ENCODE measurements around the gene METTL21A.

METTL21A gene

DNA sequence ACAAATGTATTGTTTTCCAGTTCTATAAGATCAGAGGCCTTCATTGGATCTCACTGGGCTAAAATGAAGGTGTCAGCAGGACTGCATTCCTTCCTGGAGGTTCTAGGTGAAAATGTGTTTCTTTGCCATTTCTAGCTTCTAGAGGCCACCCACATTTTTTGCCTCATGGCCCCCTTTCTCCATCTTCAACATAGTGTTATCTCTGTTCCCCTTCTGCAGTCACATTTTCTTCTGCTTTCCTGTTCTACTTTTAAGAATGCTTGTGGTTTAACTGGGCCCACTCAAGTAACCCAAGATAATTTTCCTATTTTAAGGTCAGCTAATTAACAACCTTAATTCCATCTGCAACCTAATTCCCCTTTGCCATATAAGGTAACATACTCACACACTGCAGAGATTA is 36.1 kb downstream of the METTL21A start:
- Histone ChIP-seq H2BK12ac (ENCODE audit: low read length in 2 of 2) (no peak overlapping the region), H3K9me3 (ENCODE audit: control insufficient read depth, low read length) (peaks cover 23% of the 10 kb centered on the region), H3K14ac (ENCODE audit: low read length in 2 of 2) (no peak overlapping the region), H3K4me2 (ENCODE audit: low read length, poor library complexity, severe bottlenecking) (no peak overlapping the region), H4K91ac (ENCODE audit: low read length) (no peak overlapping the region), H2AFZ (ENCODE audit: low read depth, low read length) (no peak overlapping the region), H2BK120ac (ENCODE audit: low read depth, low read length) (no peak overlapping the region), H3K79me1 (replicated peaks; ENCODE audit: low read length, poor library complexity, severe bottlenecking) (peaks cover 15% of the 10 kb centered on the region), H4K8ac (ENCODE audit: low read length) (no peak overlapping the region), H3K4me1 (ENCODE audit: control insufficient read depth, insufficient read depth, low read depth, low read length) (no peaks in the 10 kb centered on the region), H3K27me3 (ENCODE audit: control insufficient read depth in 1 of 2, insufficient read depth in 1 of 2, low read length in 2 of 2) (no peaks in the 10 kb centered on the region), H2BK5ac (ENCODE audit: low read depth, low read length, poor library complexity, severe bottlenecking) (no peak overlapping the region), H3K36me3 (ENCODE audit: control insufficient read depth in 1 of 2, insufficient read depth in 2 of 2, low read depth in 1 of 2, low read length in 2 of 2) (peaks cover 18 to 88% of the 10 kb centered on the region in 2 experiments), H3K4me3 (ENCODE audit: insufficient read depth in 1 of 2, low read depth in 1 of 2, low read length in 2 of 2) (no peak overlapping the region), H3K4ac (ENCODE audit: low read depth in 1 of 2, low read length in 2 of 2) (no peak overlapping the region), H2BK15ac (ENCODE audit: low read depth, poor library complexity, severe bottlenecking) (no peak overlapping the region), H3K9ac (ENCODE audit: low read length) (no peak overlapping the region), H2AK5ac (ENCODE audit: low read length, severe bottlenecking) (no peak overlapping the region), H3K27ac (ENCODE audit: low read length, poor library complexity, severe bottlenecking) (no peak overlapping the region), H3K18ac (ENCODE audit: low read depth in 1 of 2, low read length in 2 of 2) (no peak overlapping the region), H3K23ac (ENCODE audit: low read length in 2 of 2) (no peak overlapping the region)
- DNase-seq: no peak

DNA sequence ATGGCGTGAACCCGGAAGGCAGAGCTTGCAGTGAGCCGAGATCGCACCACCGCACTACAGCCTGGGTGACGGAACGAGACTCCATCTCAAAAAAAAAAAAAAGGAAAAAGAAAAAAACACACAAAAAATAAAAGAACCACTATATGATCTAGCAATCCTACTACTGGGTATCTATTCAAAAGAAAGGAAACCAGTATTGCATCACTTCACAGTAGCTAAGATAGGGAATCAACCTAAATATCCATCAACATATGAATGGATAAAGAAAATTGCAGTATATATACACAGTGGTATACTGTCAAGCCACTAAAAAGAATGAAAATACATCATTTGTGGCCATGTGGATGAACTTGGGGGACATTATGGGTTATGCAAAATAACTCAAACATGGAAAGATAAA is 37.9 kb downstream of the METTL21A start:
- Histone ChIP-seq H3K4me3 (ENCODE audit: insufficient read depth in 1 of 2, low read depth in 1 of 2, low read length in 2 of 2) (no peak overlapping the region), H3K4me2 (ENCODE audit: low read length, poor library complexity, severe bottlenecking) (no peak overlapping the region), H2BK15ac (ENCODE audit: low read depth, poor library complexity, severe bottlenecking) (no peak overlapping the region), H3K27me3 (ENCODE audit: control insufficient read depth in 1 of 2, insufficient read depth in 1 of 2, low read length in 2 of 2) (no peaks in the 10 kb centered on the region), H3K14ac (ENCODE audit: low read length in 2 of 2) (no peak overlapping the region), H3K9me3 (ENCODE audit: control insufficient read depth, low read length) (peaks cover 16% of the 10 kb centered on the region), H4K8ac (ENCODE audit: low read length) (no peak overlapping the region), H3K79me1 (replicated peaks; ENCODE audit: low read length, poor library complexity, severe bottlenecking) (peaks cover 13% of the 10 kb centered on the region), H3K4ac (ENCODE audit: low read depth in 1 of 2, low read length in 2 of 2) (no peak overlapping the region), H3K36me3 (ENCODE audit: control insufficient read depth in 1 of 2, insufficient read depth in 2 of 2, low read depth in 1 of 2, low read length in 2 of 2) (peaks cover 10 to 91% of the 10 kb centered on the region in 2 experiments), H2BK5ac (ENCODE audit: low read depth, low read length, poor library complexity, severe bottlenecking) (no peak overlapping the region), H2BK120ac (ENCODE audit: low read depth, low read length) (no peak overlapping the region), H4K91ac (ENCODE audit: low read length) (no peak overlapping the region), H3K27ac (ENCODE audit: low read length, poor library complexity, severe bottlenecking) (no peak overlapping the region), H2BK12ac (ENCODE audit: low read length in 2 of 2) (no peak overlapping the region), H3K18ac (ENCODE audit: low read depth in 1 of 2, low read length in 2 of 2) (no peak overlapping the region), H3K9ac (ENCODE audit: low read length) (no peak overlapping the region), H3K4me1 (ENCODE audit: control insufficient read depth, insufficient read depth, low read depth, low read length) (no peaks in the 10 kb centered on the region), H2AK5ac (ENCODE audit: low read length, severe bottlenecking) (no peak overlapping the region), H3K23ac (ENCODE audit: low read length in 2 of 2) (no peak overlapping the region), H2AFZ (ENCODE audit: low read depth, low read length) (no peak overlapping the region)
- no peak for DNase-seq
- WGBS: 100% methylated on average over 4 of the region's 7 CpGs

DNA sequence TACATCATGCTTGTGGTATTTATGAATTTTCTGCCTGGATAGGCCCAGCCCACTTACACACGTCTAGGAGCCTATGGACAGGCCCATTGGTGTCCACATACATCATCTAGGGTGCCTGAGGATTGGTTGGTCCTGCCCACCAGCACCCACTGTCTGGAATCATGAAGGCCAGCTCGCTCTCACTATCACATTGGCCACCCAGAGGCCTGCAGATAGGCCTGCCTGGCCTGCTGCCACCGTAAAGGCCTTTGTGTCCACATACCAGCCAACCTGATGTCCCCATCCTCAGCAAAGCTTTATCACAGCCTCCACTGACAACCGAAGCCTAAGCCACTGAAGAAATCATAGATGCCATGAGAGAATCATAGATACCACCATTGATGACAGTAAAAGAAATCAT is 40.2 kb downstream of the METTL21A start:
- Histone ChIP-seq H3K4me2 (ENCODE audit: low read length, poor library complexity, severe bottlenecking) (no peak overlapping the region), H3K4me3 (ENCODE audit: insufficient read depth in 1 of 2, low read depth in 1 of 2, low read length in 2 of 2) (no peak overlapping the region), H3K9ac (ENCODE audit: low read length) (no peak overlapping the region), H3K9me3 (ENCODE audit: control insufficient read depth, low read length) (no peaks in the 10 kb centered on the region), H3K4ac (ENCODE audit: low read depth in 1 of 2, low read length in 2 of 2) (peak overlapping the region in 1 of 2 experiments; percentile 9), H3K14ac (ENCODE audit: low read length in 2 of 2) (no peak overlapping the region), H2BK120ac (ENCODE audit: low read depth, low read length) (no peak overlapping the region), H3K18ac (ENCODE audit: low read depth in 1 of 2, low read length in 2 of 2) (no peak overlapping the region), H3K4me1 (ENCODE audit: control insufficient read depth, insufficient read depth, low read depth, low read length) (no peaks in the 10 kb centered on the region), H2AK5ac (ENCODE audit: low read length, severe bottlenecking) (no peak overlapping the region), H3K79me1 (replicated peaks; ENCODE audit: low read length, poor library complexity, severe bottlenecking) (peaks cover 11% of the 10 kb centered on the region), H3K27ac (ENCODE audit: low read length, poor library complexity, severe bottlenecking) (no peak overlapping the region), H2AFZ (ENCODE audit: low read depth, low read length) (no peak overlapping the region), H3K36me3 (ENCODE audit: control insufficient read depth in 1 of 2, insufficient read depth in 2 of 2, low read depth in 1 of 2, low read length in 2 of 2) (peaks cover 10 to 90% of the 10 kb centered on the region in 2 experiments), H3K27me3 (ENCODE audit: control insufficient read depth in 1 of 2, insufficient read depth in 1 of 2, low read length in 2 of 2) (no peaks in the 10 kb centered on the region), H4K8ac (ENCODE audit: low read length) (no peak overlapping the region), H2BK5ac (ENCODE audit: low read depth, low read length, poor library complexity, severe bottlenecking) (no peak overlapping the region), H2BK15ac (ENCODE audit: low read depth, poor library complexity, severe bottlenecking) (no peak overlapping the region), H3K23ac (ENCODE audit: low read length in 2 of 2) (no peak overlapping the region), H4K91ac (ENCODE audit: low read length) (no peak overlapping the region), H2BK12ac (ENCODE audit: low read length in 2 of 2) (no peak overlapping the region)
- DNase-seq: no peak
- WGBS: 100% methylated on average over 4 of the region's 4 CpGs

DNA sequence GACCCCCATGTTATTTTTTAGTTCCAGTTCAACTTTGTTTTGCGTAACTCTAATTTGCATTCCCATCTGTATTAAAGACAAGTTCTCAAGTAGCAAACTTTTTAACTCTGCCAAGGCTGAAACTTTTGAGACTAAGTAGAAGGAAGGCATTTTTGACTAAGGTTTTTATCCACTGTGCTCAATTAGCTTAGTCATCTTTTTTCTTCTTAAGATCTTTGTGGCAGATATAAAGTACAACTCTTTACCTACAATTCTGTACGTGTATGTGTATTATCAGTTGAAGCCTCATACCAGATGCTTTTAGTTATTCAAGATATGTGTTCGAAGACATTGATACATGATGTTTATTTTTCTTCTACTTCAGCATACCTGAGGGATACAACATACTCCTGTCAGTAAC is 53.8 kb downstream of the METTL21A start:
- no peaks in the 10 kb centered on the region for H3K9me3 ChIP-seq (ENCODE audit: control insufficient read depth, low read length)
- H3K18ac ChIP-seq (ENCODE audit: low read depth in 1 of 2, low read length in 2 of 2): no peak overlapping the region
- H3K4me2 ChIP-seq (ENCODE audit: low read length, poor library complexity, severe bottlenecking): no peak overlapping the region
- H3K4me3 ChIP-seq (ENCODE audit: insufficient read depth in 1 of 2, low read depth in 1 of 2, low read length in 2 of 2): no peak overlapping the region
- H3K23ac ChIP-seq (ENCODE audit: low read length in 2 of 2): no peak overlapping the region
- no CpG with 5 or more reads among the region's 3 CpGs for WGBS
- H4K8ac ChIP-seq (ENCODE audit: low read length): no peak overlapping the region
- H4K91ac ChIP-seq (ENCODE audit: low read length): no peak overlapping the region
- no peaks in the 10 kb centered on the region for H3K4me1 ChIP-seq (ENCODE audit: control insufficient read depth, insufficient read depth, low read depth, low read length)
- H3K4ac ChIP-seq (ENCODE audit: low read depth in 1 of 2, low read length in 2 of 2): no peak overlapping the region
- no peak overlapping the region for H2BK120ac ChIP-seq (ENCODE audit: low read depth, low read length)
- no peak overlapping the region for H2AFZ ChIP-seq (ENCODE audit: low read depth, low read length)
- H2BK15ac ChIP-seq (ENCODE audit: low read depth, poor library complexity, severe bottlenecking): no peak overlapping the region
- H3K14ac ChIP-seq (ENCODE audit: low read length in 2 of 2): no peak overlapping the region
- H2AK5ac ChIP-seq (ENCODE audit: low read length, severe bottlenecking): no peak overlapping the region
- H2BK12ac ChIP-seq (ENCODE audit: low read length in 2 of 2): no peak overlapping the region
- H2BK5ac ChIP-seq (ENCODE audit: low read depth, low read length, poor library complexity, severe bottlenecking): no peak overlapping the region
- no peak for DNase-seq
- no peak overlapping the region for H3K9ac ChIP-seq (ENCODE audit: low read length)
- H3K27ac ChIP-seq (ENCODE audit: low read length, poor library complexity, severe bottlenecking): no peak overlapping the region
- H3K36me3 ChIP-seq (ENCODE audit: control insufficient read depth in 1 of 2, insufficient read depth in 2 of 2, low read depth in 1 of 2, low read length in 2 of 2): peaks cover 6 to 88% of the 10 kb centered on the region in 2 experiments
- no peaks in the 10 kb centered on the region for H3K27me3 ChIP-seq (ENCODE audit: control insufficient read depth in 1 of 2, insufficient read depth in 1 of 2, low read length in 2 of 2)
- H3K79me1 ChIP-seq (replicated peaks; ENCODE audit: low read length, poor library complexity, severe bottlenecking): peaks cover 6% of the 10 kb centered on the region
